GM12878 (cell line): ENCODE data around the gene WIPF2. TPM values are rescaled to one million over a fixed set of nuclear protein-coding genes. Genes with fewer than 3 reads are reported as not detected.

Experiments
- ATAC-seq: fragments of 200-7000 bp; cut with Tn5 transposase; 3 replicates; pipeline ENCODE4 v1.9.1; 2020; ENCODE audit warnings: mild to moderate bottlenecking, moderate library complexity
- BruUV-seq: library from RNA; stranded (reverse); fragments of 400-500 nt; replicated peaks from 2 replicates; lab custom pipeline; 2021; lab: Mats Ljungman, UMichigan
- CTCF ChIA-PET: fragments of 300-600 bp; sonication (Branson Sonifier 250); formaldehyde crosslinking; extraction: SDS; loops from one replicate; lab custom pipeline; 2021; ENCODE audit warnings: inconsistent platforms; lab: Yijun Ruan, JAX
- POLR2A ChIA-PET: fragments of 350-600 bp; formaldehyde crosslinking; extraction: SDS; loops from one replicate; lab custom pipeline; 2021; ENCODE audit warnings: inconsistent platforms; lab: Charles Lee
- RAD21 ChIA-PET: fragments of 300-600 bp; sonication (Branson Sonifier 250); formaldehyde crosslinking; loops from one replicate; lab custom pipeline; 2023; ENCODE audit warnings: antibody characterized with exemption; ENCODE audit not compliant: unreplicated experiment; lab: Charles Lee
- SMC1A ChIA-PET: fragments of 300-600 bp; sonication (Branson Sonifier 250); formaldehyde crosslinking; loops from one replicate; lab custom pipeline; 2023; ENCODE audit not compliant: unreplicated experiment, uncharacterized antibody; lab: Charles Lee
- DNase-seq: peaks from one replicate; pipeline ENCODE4 v3.0.0-alpha.2; 2011; ENCODE audit warnings: low read depth, low spot score
- FAIRE-seq: peaks from 3 replicates; lab custom pipeline; 2011; peaks lifted over from hg19 to GRCh38; lab: Jason Lieb, UNC
- H2AFZ ChIP-seq: 2 replicates; pipeline ENCODE4 v1.6.0; 2011; ENCODE audit warnings: low read depth, low read length, control low read depth; ENCODE audit not compliant: control insufficient read depth
- H3K27ac ChIP-seq: 2 replicates; pipeline ENCODE4 v1.5.1; 2011; ENCODE audit warnings: control low read depth; ENCODE audit not compliant: control insufficient read depth, insufficient read depth
- H3K27me3 ChIP-seq, 2 experiments: replicated peaks in 1 of 2; 2 replicates each; pipeline versions ENCODE4 v1.6.0 to v1.6.1; 2011; ENCODE audit warnings: low read length in 1 of 2; ENCODE audit not compliant: control insufficient read depth in 2 of 2, insufficient read depth in 2 of 2
- H3K36me3 ChIP-seq, 2 experiments: 2 replicates each; pipeline ENCODE4 v1.5.1; 2011; ENCODE audit warnings: low read length in 1 of 2; ENCODE audit not compliant: control insufficient read depth in 2 of 2, insufficient read depth in 2 of 2
- H3K4me1 ChIP-seq: 2 replicates; pipeline ENCODE4 v1.6.1; 2011; ENCODE audit warnings: mild to moderate bottlenecking, low read length, moderate library complexity, mixed read lengths; ENCODE audit not compliant: control insufficient read depth, insufficient read depth
- H3K4me2 ChIP-seq: 2 replicates; pipeline ENCODE4 v1.6.0; 2011; ENCODE audit warnings: control low read depth; ENCODE audit not compliant: control insufficient read depth, insufficient read depth
- H3K4me3 ChIP-seq: fragments of 200-600 bp; sonication (generic); 2 replicates; pipeline ENCODE4 v1.5.1; 2016
- H3K79me2 ChIP-seq: 2 replicates; pipeline ENCODE4 v1.6.0; 2011; ENCODE audit warnings: low read length; ENCODE audit not compliant: control insufficient read depth, insufficient read depth
- H3K9ac ChIP-seq: 2 replicates; pipeline ENCODE4 v1.8.0; 2011; ENCODE audit warnings: low read length, control low read depth, mixed read lengths; ENCODE audit not compliant: control insufficient read depth, insufficient read depth
- H3K9me3 ChIP-seq: replicated peaks from 3 replicates; pipeline ENCODE4 v1.5.1; 2011; ENCODE audit warnings: mild to moderate bottlenecking, low read length; ENCODE audit not compliant: control insufficient read depth, insufficient read depth
- H4K20me1 ChIP-seq: 2 replicates; pipeline ENCODE4 v1.6.0; 2011; ENCODE audit not compliant: control insufficient read depth, insufficient read depth
- BRCA1 ChIP-seq: IDR thresholded peaks from 2 replicates; pipeline ENCODE4 v1.6.1; 2011; ENCODE audit warnings: low read depth, low read length, improper control_type of control experiment
- CBX3 ChIP-seq: fragments of 200-600 bp; sonication (generic); IDR thresholded peaks from 2 replicates; pipeline ENCODE4 v1.6.1; 2016; ENCODE audit warnings: low read depth, borderline replicate concordance
- CTCF ChIP-seq, 3 experiments: IDR thresholded peaks in 2 of 3; conservative IDR thresholded peaks in 1 of 3; 2 replicates each; pipeline ENCODE4 v1.5.1; 2011; ENCODE audit warnings: low read depth in 3 of 3, low read length in 3 of 3, mild to moderate bottlenecking in 3 of 3, control low read depth in 2 of 3, moderate library complexity in 2 of 3, inconsistent platforms in 1 of 3, mixed read lengths in 1 of 3; ENCODE audit not compliant: control insufficient read depth in 2 of 3, insufficient read depth in 1 of 3; ENCODE audit errors: extremely low read depth in 1 of 3
- JUND ChIP-seq: IDR thresholded peaks from 2 replicates; pipeline ENCODE4 v1.6.1; 2012; ENCODE audit warnings: low read depth, mild to moderate bottlenecking, low read length, improper control_type of control experiment, moderate library complexity
- MAX ChIP-seq: IDR thresholded peaks from 2 replicates; pipeline ENCODE4 v1.6.1; 2012; ENCODE audit warnings: low read depth, low read length, improper control_type of control experiment
- RAD21 ChIP-seq: IDR thresholded peaks from 2 replicates; pipeline ENCODE4 v1.6.1; 2011; ENCODE audit warnings: mild to moderate bottlenecking, low read depth, low read length, moderate library complexity; ENCODE audit not compliant: insufficient read depth
- SMC3 ChIP-seq: IDR thresholded peaks from 2 replicates; pipeline ENCODE4 v1.6.1; 2011; ENCODE audit warnings: low read length, improper control_type of control experiment, borderline replicate concordance
- TARDBP ChIP-seq: IDR thresholded peaks from 2 replicates; pipeline ENCODE4 v1.6.1; 2016; ENCODE audit warnings: borderline replicate concordance
- ZBED1 ChIP-seq: IDR thresholded peaks from 2 replicates; pipeline ENCODE4 v1.6.1; 2016; ENCODE audit warnings: borderline replicate concordance
- ZNF217 ChIP-seq: fragments of 450-650 bp; IDR thresholded peaks from 2 replicates; pipeline ENCODE4 v1.6.1; 2017; ENCODE audit warnings: antibody characterized with exemption, mild to moderate bottlenecking
- WGBS: methylation state at CpG from one replicate; pipeline ENCODE4 v1.1.6; 2016; ENCODE audit warnings: low lambda C conversion rate; ENCODE audit not compliant: insufficient replicate concordance, insufficient coverage; ENCODE audit errors: missing lambda C conversion rate; 5-methylcytosine and 5-hydroxymethylcytosine counted together
- in situ Hi-C: fragments of 300-500 bp; cut with MboI; formaldehyde crosslinking; loops from 9 replicates; pipeline ENCODE4 v1.14.3; 2018; ENCODE audit warnings: mixed read lengths
- intact Hi-C: fragments of 100-400 bp; cut with micrococcal nuclease; formaldehyde crosslinking; loops from one replicate; pipeline ENCODE4 v1.14.2; 2022; ENCODE audit not compliant: unreplicated experiment
- polyA plus RNA-seq, 11 experiments: library from polyadenylated mRNA; depleted of rRNA in 4 of 11; unstranded in 6 of 11; stranded (reverse) in 5 of 11; fragments of >200 nt; fragmentation: Nextera tagmentation in 4 of 11; fragmentation: Illumina TruSeq in 1 of 11; extraction: Ambion mirVana in 4 of 11; extraction: Trizol in 1 of 11; gene quantifications; 1 replicate in 1 of 11; 2 replicates in 10 of 11; pipeline versions ENCODE4 v1.2.1 to v1.2.3, GENCODE V29; 2011 to 2016; ENCODE audit warnings: inconsistent platforms in 2 of 11, missing spikeins in 2 of 11, low read depth in 1 of 11
- total RNA-seq, 4 experiments: library from RNA; depleted of rRNA in 3 of 4; stranded (reverse); fragments of >200 nt in 3 of 4; fragmentation: Illumina TruSeq in 1 of 4; extraction: Trizol in 1 of 4; gene quantifications; 2 replicates each; pipeline versions ENCODE4 v1.2.1 to v1.2.3, GENCODE V29; 2013 to 2021

Gene WIPF2
- total and polyA plus RNA-seq, 10 of the 15 experiments (the other 5 are each of a cell fraction or from before 2014, with no cell fraction given), result 4.2 to 20.8 (median 7.1) TPM

- DNase-seq (no peak), FAIRE-seq (no peak), ATAC-seq (0 out of 3 replicates have a peak, but pooled peaks have one; percentile 26)
- H3K9ac ChIP-seq, result no peak overlapping the region
- in situ Hi-C loops, result loop anchor here (5.0 kb wide), 1 partner anchor 51 kb away; no protein-coding TSS in a partner anchor
- ChIA-PET RAD21 (interaction anchor here (1.6 to 18.7 kb wide), 3 partner anchors 18 to 116 kb away, joined by 4 to 271 read pairs (median 16); partner anchors contain the start of gene TOP2A), CTCF (interaction anchor here (0.6 to 10.6 kb wide), 18 partner anchors 7 to 396 kb away, joined by 3 to 311 read pairs (median 16); partner anchors contain the start of genes CDC6 and TOP2A), SMC1A (interaction anchor here (1.0 to 10.8 kb wide), 9 partner anchors 9 to 113 kb away, joined by 3 to 142 read pairs (median 7); partner anchors contain the start of gene CDC6), POLR2A (interaction anchor here (1.6 kb wide), 1 partner anchor 83 kb away, joined by 3 read pairs; the partner anchor contains the start of gene WIPF2)
- H3K79me2 ChIP-seq, result no peaks in the 10 kb centered on the region
- no peaks in the 10 kb centered on the region for H3K27me3 ChIP-seq
- no peaks in the 10 kb centered on the region for H4K20me1 ChIP-seq
- H3K36me3 ChIP-seq, result peaks cover 4 to 20% of the 10 kb centered on the region in 2 experiments
- no peaks in the 10 kb centered on the region for H3K9me3 ChIP-seq
- no peak overlapping the region for H3K4me3 ChIP-seq
- no peaks in the 10 kb centered on the region for H3K4me1 ChIP-seq
- H3K27ac ChIP-seq, result no peak overlapping the region
- BruUV-seq, result no TSS peak
- 59% methylated on average over 4 of the region's 4 CpGs for WGBS
- TF ChIP-seq CTCF (IDR thresholded peaks at IDR 0.05 in 2 of 3, conservative IDR thresholded peaks at IDR 0.05 in 1 of 3; ENCODE audit: control insufficient read depth in 2 of 3, extremely low read depth in 1 of 3, insufficient read depth in 1 of 3, low read depth in 3 of 3, low read length in 3 of 3) (peak in 1 of 3 experiments; percentile 30; a peak in 2 of 6 replicates), SMC3 (peak; percentile 18; the same call in 1 of the 2 replicates), ZNF217 (no peak), ZBED1 (no peak), BRCA1 (no peak), CBX3 (no peak), RAD21 (peak; percentile 35; the same call in 1 of the 2 replicates), TARDBP (no peak), JUND (no peak), MAX (no peak)
- TF ChIP-seq, all 136 proteins: peak for 3
- no peak overlapping the region for H3K4me2 ChIP-seq
- intact Hi-C loops, result loop anchor here (5.0 kb wide), 1 partner anchor 231 kb away; no protein-coding TSS in a partner anchor
- no peak overlapping the region for H2AFZ ChIP-seq
These were observed 82.2 kb downstream of the WIPF2 start for GRCh38 chr17:40301315-40301714.
